Measurements from ENCODE around the gene PNMA6A.
"Not testable (repeated sequence)": the region's sequence is repeated elsewhere in the genome, so short reads cannot be mapped to it uniquely, and the experiment has no call there.

PNMA6A gene

DNA sequence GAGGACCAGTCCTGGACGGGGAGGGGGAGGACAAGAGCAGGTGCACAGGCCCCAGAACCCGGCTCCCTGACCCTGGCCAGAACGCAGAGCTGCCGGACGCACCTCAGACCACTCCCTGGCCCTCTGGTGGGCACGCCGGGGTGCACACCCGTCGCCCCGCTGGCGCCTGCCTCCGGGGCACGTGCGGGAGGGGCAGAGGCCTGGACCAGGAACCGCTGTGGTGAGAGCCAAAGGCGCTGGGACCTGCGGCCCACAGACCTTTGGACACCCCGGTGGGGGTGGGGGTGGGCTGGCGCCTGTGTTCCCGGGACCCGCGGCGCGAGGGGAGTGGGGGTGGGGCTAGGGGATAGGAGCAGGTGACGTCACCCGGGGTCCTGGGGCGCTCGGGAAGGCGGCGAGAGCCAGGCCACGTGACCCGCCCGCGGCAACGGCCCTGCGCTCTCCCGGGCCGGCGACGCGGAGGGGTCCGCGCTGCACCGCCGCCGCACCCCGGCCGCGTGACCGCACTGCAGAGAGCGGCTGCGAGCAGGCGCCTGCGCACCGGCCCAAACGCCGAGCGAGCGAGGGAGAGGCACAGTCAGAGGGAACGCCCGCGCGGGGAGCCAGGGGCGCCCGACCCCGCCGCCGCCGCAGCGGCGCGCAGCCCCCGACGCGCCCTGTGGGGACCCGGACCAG is at the start of gene PNMA6A:
TSS of gene PNMA6A (plus strand) at position 546 of the 675 bp plus-strand sequence. CDS start 609 bp downstream, outside the sequence.
- DNase-seq; intact Hi-C loops (cut with DNase I): not testable (repeated sequence)

DNA sequence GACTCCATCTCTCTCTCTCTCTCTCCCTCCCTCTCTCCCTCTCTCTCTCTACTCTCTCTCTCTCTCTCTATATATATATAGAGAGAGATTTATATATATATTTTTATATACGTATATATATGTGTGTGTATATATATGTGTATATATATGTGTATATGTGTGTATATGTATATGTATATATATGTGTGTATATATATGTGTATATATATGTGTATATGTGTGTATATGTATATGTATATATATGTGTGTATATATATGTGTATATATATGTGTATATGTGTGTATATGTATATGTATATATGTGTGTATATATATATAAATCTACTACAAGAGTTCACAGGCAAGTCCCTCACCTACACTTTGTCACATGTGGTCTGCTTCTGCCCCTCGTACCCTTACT is 45.8 kb upstream of the PNMA6A start:
- intact Hi-C loops (cut with DNase I); DNase-seq: not testable (repeated sequence)

DNA sequence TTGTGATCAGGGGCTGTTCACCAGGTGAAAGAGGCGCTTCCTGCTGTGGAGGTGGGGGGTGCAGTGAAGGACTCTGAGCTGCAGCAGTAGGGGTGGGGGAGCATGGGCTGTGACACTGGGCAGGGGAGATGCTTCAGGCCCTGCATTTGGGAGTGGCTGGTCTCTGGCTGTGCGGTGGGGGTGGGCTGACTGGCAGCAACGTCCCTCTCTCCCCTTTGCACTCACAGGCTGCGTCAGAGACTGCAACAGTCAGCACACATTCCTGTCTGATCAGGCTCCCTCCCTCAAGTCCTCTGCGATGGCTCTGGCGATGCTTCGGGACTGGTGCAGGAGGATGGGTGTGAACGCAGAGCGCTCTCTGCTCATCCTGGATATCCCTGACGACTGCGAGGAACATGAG is 43.8 kb upstream of the PNMA6A start:
- intact Hi-C loops (cut with DNase I); DNase-seq: not testable (repeated sequence)

DNA sequence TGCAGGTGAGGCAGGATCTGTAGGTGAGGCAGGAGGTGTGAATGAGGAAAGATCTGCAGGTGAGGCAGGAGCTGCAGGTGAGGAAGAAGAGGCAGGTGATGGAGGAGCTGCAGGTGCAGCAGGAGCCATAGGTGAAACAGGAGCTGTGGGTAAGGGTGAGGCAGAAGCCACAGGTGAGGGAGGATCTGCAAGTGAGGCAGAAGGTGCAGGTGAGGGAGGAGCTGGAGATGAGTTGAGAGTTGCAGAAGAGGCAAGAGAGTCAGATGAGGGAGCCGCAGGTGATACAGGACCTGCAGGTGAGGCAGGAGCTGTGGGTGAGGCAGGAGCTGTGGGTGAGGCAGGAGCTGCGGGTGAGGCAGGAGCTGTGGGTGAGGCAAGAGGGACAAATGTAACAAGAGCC is 43.1 kb upstream of the PNMA6A start:
- intact Hi-C loops (cut with DNase I), result no loop called here
- no peak for DNase-seq

GRCh38 chrX:153029875-153030274 is 42.4 kb upstream of the PNMA6A start:
- peak in 1 of 10 donors; percentile 72 for DNase-seq
- intact Hi-C loops (cut with DNase I), result no loop called here

- intact Hi-C loops (cut with DNase I), result no loop called here
- peak in 2 of 10 donors; percentile 73 to 76 for DNase-seq
Measured at GRCh38 chrX:153030801-153031200, 41.5 kb upstream of the PNMA6A start.

DNA sequence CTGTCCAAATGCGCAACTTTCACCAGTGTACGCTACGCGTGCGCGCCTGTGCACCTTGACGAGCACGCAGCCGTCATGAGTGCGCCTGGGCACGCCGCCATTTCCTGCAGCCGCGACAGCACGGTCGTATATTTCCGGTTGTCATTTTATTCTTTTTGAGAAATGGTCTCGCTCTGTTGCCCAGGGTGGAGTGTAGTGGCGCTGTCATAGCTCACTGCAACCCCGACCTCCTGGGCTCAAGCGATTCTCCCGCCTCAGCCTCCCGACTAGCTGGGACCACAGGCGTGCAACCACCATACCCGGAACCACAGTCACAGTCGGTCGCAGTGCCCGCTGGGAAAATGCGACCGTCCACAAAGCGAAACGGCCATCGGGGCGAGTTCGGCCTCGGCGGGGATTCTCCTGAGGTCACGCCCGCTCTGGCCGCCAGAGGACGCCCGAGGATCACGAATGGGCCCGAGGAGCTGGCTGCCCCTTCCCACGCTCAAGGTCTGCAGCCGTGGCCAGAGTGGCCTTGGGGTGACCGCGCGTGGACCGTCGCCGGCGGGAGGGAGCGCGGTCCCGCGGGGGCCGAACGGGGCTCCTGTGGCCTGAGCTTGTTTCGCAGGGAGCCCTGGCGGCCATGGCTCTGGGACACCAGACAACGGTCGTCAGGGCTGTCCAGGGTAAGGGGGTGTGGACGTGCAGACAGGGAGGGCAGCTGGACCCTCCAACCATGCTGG is 39.7 kb upstream of the PNMA6A start:
- DNase-seq, result peak; percentile 52 to 96 (median 74)
- intact Hi-C loops (cut with DNase I), result no loop called here

- DNase-seq, result no peak
- intact Hi-C loops (cut with DNase I), result no loop called here
Measured at GRCh38 chrX:153049093-153049492, 23.2 kb upstream of the PNMA6A start.

DNA sequence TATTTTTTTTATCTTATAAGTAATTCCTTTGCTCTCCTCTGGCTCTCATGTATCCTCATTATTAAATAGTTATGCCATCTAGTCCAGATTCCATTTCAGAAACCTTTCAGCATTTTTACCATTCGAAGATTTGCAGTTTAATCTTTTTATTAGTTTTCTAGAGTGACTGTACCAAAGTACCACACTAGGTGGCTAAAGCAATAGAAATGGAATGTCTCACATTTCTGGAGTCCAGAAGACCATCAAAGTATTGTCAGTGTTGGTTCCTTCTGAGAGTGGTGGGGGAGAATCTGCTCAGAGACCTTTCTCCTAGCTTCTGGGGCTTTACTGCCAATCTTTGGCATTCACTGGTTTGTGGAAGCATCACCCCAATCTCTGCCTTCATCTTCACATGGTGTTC is 19.7 kb upstream of the PNMA6A start:
- DNase-seq, result no peak
- intact Hi-C loops (cut with DNase I), result no loop called here

GRCh38 chrX:153055871-153056749 is 16.1 kb upstream of the PNMA6A start, which contains the start of gene PNMA3:
TSS of gene PNMA3 (plus strand) at chrX:153056470. CDS start at chrX:153057056, 586 bp downstream.
- intact Hi-C loops (cut with DNase I), result no loop called here
- DNase-seq, result peak in 7 of 10 donors; percentile 16 to 94 (median 42)

DNA sequence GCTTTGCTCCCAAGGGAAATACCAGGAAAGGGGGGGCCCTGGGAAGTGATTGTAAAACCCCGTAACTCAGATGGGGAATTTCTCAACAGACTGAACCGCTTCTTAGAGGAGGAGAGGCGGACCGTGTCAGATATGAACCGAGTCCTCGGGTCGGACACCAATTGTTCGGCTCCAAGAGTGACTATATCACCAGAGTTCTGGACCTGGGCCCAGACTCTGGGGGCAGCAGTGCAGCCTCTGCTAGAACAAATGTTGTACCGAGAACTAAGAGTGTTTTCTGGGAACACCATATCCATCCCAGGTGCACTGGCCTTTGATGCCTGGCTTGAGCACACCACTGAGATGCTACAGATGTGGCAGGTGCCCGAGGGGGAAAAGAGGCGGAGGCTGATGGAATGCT is 15.0 kb upstream of the PNMA6A start:
- intact Hi-C loops (cut with DNase I), result no loop called here
- peak in 2 of 10 donors; percentile 7 to 81 for DNase-seq

GRCh38 chrX:153059191-153060094 is 12.8 kb upstream of the PNMA6A start:
- intact Hi-C loops (cut with DNase I), result no loop called here
- DNase-seq, result peak in 1 of 10 donors; percentile 77

GRCh38 chrX:153060095-153060445 is 12.2 kb upstream of the PNMA6A start:
- intact Hi-C loops (cut with DNase I), result no loop called here
- peak in 1 of 10 donors; percentile 75 for DNase-seq

- no peak for DNase-seq
- intact Hi-C loops (cut with DNase I), result no loop called here
Measured at GRCh38 chrX:153061732-153062131, 10.5 kb upstream of the PNMA6A start.

DNA sequence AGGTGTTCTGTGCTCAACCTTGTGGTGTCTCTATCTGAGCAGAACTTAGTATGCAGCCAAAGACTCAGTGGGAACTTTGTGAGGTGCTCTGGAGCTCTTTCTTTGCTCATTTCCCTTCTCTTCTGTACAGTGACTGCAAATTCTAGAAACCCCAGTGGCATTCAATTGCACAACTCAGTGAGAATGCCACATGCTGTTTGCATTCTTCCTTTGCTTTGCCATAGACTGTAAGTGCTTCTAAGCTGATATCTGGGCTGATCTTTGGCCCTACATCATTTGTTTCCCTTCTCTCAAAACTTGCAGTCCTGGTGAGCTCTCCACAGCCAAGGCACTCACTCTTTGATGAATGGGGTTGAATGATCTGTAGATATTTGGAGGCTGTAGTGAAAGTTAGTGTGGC is 8.9 kb upstream of the PNMA6A start:
- DNase-seq, result no peak
- intact Hi-C loops (cut with DNase I), result no loop called here

DNA sequence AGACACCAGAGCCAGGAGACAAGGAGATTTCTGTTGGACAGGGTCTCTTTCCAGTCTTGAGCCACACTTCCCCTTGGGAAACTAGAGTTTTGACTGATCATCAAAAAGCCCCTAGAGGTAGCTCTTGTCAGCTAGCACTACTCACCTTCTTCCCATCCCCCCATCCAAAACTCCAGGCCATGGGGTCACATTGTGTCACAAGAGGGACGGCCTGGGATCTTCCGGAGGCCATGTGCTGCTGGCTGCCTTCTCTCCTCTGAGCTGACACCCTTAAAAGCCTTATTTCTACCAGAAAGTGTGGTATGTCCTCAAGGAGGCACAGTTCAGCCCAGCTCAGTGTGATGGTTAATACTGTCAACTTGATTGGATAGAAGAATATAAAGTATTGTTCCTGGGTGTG is 8.2 kb upstream of the PNMA6A start:
- intact Hi-C loops (cut with DNase I), result no loop called here
- no peak for DNase-seq

GRCh38 chrX:153065389-153065788 is 6.9 kb upstream of the PNMA6A start:
- peak in 2 of 10 donors; percentile 41 to 66 for DNase-seq
- intact Hi-C loops (cut with DNase I), result no loop called here

DNA sequence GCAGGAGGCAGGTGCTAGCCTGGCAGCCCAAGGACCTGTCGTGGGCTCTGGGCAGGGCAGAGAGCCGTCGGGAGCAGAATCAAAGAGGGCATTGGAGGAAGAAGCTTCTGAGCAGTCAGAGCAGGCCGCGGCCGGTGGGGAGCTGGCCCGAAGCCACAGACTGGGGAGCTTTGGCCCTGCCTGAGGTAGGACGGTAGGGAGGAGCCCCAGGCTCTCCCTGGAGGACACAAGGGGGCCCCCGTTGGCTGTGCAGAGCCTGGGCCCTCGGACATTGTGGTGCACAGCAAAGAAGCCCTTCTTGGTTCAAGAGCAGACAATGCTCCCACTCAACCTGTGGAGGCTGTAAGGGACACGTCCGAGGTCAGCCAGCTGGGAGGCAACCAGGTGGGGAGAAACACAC is 5.9 kb upstream of the PNMA6A start:
- DNase-seq; intact Hi-C loops (cut with DNase I): not testable (repeated sequence)

- DNase-seq; intact Hi-C loops (cut with DNase I): not testable (repeated sequence)
Measured at GRCh38 chrX:153073331-153073730, 1.1 kb downstream of the PNMA6A start.
